Measurements from ENCODE around the gene ASAP2. TPM values are rescaled to one million over a fixed set of nuclear protein-coding genes. Genes with fewer than 3 reads are reported as not detected.

Gene ASAP2
- total RNA-seq, 2 donors from 2014 or later, result 58.1 to 61.7 TPM

DNA sequence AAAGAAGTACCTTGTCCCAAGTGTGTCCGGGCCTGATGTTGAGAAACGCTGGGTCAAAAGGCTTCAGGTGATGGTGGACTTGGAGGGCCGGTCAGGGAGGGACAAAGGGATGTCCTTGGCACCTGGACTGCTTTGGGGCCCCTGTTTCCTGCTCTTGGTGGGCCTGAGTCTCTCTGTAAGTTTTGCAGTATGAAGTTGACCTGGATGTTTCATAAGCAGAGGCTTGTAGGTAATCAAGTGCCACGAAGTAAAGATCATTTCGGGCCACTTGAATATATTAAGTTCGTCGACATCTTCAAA, 29.4 kb downstream of the ASAP2 start:
- DNase-seq, result no peak
- Histone ChIP-seq H3K27ac (no peak overlapping the region), H3K9me3 (no peaks in the 10 kb centered on the region), H3K9ac (ENCODE audit: low read depth in 2 of 2, low read length in 2 of 2) (no peak overlapping the region), H3K4me3 (no peak overlapping the region), H3K4me1 (peaks cover 21% of the 10 kb centered on the region), H3K36me3 (no peaks in the 10 kb centered on the region), H3K27me3 (no peaks in the 10 kb centered on the region)
- TF ChIP-seq, protein P1, sequence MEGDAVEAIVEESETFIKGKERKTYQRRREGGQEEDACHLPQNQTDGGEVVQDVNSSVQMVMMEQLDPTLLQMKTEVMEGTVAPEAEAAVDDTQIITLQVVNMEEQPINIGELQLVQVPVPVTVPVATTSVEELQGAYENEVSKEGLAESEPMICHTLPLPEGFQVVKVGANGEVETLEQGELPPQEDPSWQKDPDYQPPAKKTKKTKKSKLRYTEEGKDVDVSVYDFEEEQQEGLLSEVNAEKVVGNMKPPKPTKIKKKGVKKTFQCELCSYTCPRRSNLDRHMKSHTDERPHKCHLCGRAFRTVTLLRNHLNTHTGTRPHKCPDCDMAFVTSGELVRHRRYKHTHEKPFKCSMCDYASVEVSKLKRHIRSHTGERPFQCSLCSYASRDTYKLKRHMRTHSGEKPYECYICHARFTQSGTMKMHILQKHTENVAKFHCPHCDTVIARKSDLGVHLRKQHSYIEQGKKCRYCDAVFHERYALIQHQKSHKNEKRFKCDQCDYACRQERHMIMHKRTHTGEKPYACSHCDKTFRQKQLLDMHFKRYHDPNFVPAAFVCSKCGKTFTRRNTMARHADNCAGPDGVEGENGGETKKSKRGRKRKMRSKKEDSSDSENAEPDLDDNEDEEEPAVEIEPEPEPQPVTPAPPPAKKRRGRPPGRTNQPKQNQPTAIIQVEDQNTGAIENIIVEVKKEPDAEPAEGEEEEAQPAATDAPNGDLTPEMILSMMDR (IDR thresholded peaks at IDR 0.05), result no peak
- intact Hi-C loops (cut with DNase I), result no loop called here

DNA sequence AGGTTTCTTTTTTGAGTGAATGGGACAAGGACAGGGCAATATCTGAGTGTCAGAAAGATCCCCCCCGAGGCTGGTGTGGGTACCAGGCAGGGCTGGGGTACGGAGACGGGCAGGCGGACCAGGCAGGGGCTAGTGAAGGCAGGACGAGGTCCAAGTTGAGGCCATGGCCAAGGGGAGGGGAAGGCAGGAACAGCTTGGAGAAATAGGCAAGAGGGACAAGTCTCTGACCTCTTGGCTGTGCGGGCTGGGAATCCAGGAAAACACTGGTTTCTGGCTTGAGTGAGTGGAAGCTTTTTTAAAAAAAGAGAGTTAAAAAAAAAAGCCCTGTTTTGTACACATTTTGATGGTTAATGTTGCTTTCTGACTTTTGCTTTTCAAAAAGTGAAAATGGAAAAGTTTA, 30.3 kb downstream of the ASAP2 start:
- no peaks in the 10 kb centered on the region for H3K27me3 ChIP-seq
- intact Hi-C loops (cut with DNase I), result no loop called here
- H3K9me3 ChIP-seq, result no peaks in the 10 kb centered on the region
- H3K4me1 ChIP-seq, result peaks cover 16% of the 10 kb centered on the region
- no peak overlapping the region for H3K9ac ChIP-seq (ENCODE audit: low read depth in 2 of 2, low read length in 2 of 2)
- no peaks in the 10 kb centered on the region for H3K36me3 ChIP-seq
- DNase-seq, result no peak
- TF ChIP-seq, protein P1 (IDR thresholded peaks at IDR 0.05), result no peak
- no peak overlapping the region for H3K4me3 ChIP-seq
- H3K27ac ChIP-seq, result no peak overlapping the region

DNA sequence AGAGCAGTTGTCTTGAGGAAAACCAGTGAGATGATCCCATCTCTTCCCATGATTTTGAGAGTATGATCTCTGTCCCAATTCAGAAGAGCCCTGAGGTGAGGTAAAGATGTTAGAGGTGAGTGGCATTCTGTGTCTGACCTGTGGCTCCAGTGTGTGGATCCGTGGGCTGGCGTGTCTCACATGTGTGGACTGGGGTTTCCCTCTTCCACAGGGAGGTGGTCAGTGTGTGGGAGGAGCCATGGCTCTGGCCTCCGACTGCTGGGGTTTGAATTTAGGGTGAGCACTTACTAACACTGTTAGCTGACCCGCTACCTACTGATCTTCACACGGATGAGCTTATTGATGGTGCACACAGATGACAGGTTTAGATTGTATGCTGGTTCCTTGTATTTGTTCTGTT, 31.2 kb downstream of the ASAP2 start:
- H3K27ac ChIP-seq, result no peak overlapping the region

DNA sequence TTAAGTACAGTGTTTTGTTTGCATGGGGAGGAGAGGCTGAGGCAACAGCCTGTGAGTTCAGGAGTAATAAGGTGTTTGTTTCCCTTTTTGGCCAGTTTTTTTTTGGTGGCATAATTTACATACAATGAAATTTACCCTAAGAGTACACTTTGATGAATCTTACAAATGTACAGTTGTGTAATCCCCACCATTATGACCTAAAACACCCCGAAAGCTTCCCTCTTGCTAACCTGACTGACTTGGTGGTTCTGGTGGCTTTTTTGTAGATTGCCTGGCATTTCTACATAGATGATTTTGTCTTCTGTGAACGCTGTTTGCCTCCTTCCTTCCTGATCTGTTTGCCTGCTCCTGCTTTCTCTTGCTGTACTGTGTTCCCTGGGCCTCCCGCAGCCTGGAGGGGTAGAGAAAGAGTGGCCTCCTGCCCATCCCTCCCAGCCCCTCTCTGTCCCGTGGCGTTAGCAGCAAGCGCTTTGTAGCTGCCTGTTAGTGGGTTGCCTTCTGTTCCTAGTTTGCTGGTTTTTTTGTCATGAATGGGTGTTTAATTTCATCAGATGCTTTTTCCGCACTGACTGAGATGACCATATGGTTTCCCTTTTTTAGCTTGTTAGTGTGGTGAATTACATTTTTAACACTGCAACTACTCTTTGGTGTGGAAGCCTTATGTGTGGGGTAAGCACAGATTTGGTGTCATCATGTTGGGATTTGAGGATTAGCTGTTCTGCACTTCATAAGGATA, 32.1 kb downstream of the ASAP2 start:
- TF ChIP-seq, protein P1 (IDR thresholded peaks at IDR 0.05), result no peak
- no peak overlapping the region for H3K27ac ChIP-seq

More for the DNA sequence above, 31.2 kb downstream of the ASAP2 start:
- intact Hi-C loops (cut with DNase I), result no loop called here
- Histone ChIP-seq H3K9me3 (no peaks in the 10 kb centered on the region), H3K36me3 (no peaks in the 10 kb centered on the region), H3K9ac (ENCODE audit: low read depth in 2 of 2, low read length in 2 of 2) (no peak overlapping the region), H3K4me3 (no peak overlapping the region), H3K27me3 (no peaks in the 10 kb centered on the region), H3K4me1 (peaks cover 16% of the 10 kb centered on the region)
- TF ChIP-seq, protein P1 (IDR thresholded peaks at IDR 0.05), result no peak
- DNase-seq, result no peak

DNA sequence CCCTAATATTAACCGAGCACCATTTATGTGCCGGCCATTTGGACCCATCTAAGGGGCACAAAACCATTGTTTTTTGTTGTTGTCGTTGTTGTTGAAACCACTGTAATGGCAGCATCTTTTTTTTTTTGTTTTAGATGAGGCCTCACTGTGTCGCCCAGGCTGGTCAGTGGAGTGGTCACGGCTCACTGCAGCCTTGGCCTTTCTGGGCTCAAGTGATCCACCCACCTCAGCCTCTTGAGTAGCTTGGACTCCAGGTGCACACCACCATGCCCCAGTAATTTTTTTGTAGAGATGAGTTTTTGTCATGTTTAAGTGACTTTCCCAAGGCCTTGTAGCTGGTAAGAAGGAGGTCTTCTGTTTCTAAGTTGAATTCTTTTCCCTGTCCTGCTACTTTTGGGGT, 33.0 kb downstream of the ASAP2 start:
- H3K27ac ChIP-seq, result no peak overlapping the region
- intact Hi-C loops (cut with DNase I), result no loop called here
- H3K4me1 ChIP-seq, result peaks cover 10% of the 10 kb centered on the region

More for the DNA sequence above, 32.1 kb downstream of the ASAP2 start:
- Histone ChIP-seq H3K4me1 (peaks cover 16% of the 10 kb centered on the region), H3K27me3 (no peaks in the 10 kb centered on the region), H3K9ac (ENCODE audit: low read depth in 2 of 2, low read length in 2 of 2) (no peak overlapping the region), H3K9me3 (no peaks in the 10 kb centered on the region), H3K4me3 (no peak overlapping the region), H3K36me3 (no peaks in the 10 kb centered on the region)
- intact Hi-C loops (cut with DNase I), result no loop called here
- DNase-seq, result no peak

More for the DNA sequence above, 33.0 kb downstream of the ASAP2 start:
- no peak overlapping the region for H3K4me3 ChIP-seq
- H3K9me3 ChIP-seq, result no peaks in the 10 kb centered on the region
- no peaks in the 10 kb centered on the region for H3K36me3 ChIP-seq
- no peak for DNase-seq
- H3K9ac ChIP-seq (ENCODE audit: low read depth in 2 of 2, low read length in 2 of 2), result no peak overlapping the region
- no peaks in the 10 kb centered on the region for H3K27me3 ChIP-seq
- TF ChIP-seq, protein P1 (IDR thresholded peaks at IDR 0.05), result no peak

All from colonic mucosa (tissue), 4 donors.